Progenitor cell of endocrine pancreas (in vitro differentiated cells): ENCODE data around the gene GXYLT1. TPM values are rescaled to one million over a fixed set of nuclear protein-coding genes. Genes with fewer than 3 reads are reported as not detected.

ENCODE experiments used
- DNase-seq: peaks from one replicate; pipeline ENCODE4 v3.0.0; 2021; ENCODE audit warnings: low spot score; ENCODE audit not compliant: unreplicated experiment
- H3K27ac Mint-ChIP-seq: 2 replicates; pipeline ENCODE4 v1.8.0; 2021; ENCODE audit warnings: mild to moderate bottlenecking, moderate library complexity, mixed read lengths
- H3K27me3 Mint-ChIP-seq: 2 replicates; pipeline ENCODE4 v1.8.0; 2021; ENCODE audit warnings: mixed read lengths
- H3K36me3 Mint-ChIP-seq: 2 replicates; pipeline ENCODE4 v1.8.0; 2022; ENCODE audit warnings: mixed read lengths; ENCODE audit not compliant: insufficient read depth
- H3K4me1 Mint-ChIP-seq: 2 replicates; pipeline ENCODE4 v1.8.0; 2021; ENCODE audit warnings: low read depth, mixed read lengths
- H3K4me3 Mint-ChIP-seq: 2 replicates; pipeline ENCODE4 v1.8.0; 2021; ENCODE audit warnings: low read depth, mild to moderate bottlenecking, moderate library complexity, mixed read lengths
- H3K9me3 Mint-ChIP-seq: 2 replicates; pipeline ENCODE4 v1.8.0; 2021; ENCODE audit warnings: low read depth, mixed read lengths
- total RNA-seq: library from RNA; stranded (reverse); gene quantifications from 2 replicates; pipeline ENCODE4 v1.2.1, GENCODE V29; 2021
- TF ChIP-seq, protein P1 (sequence below): fragments of 200-600 bp; sonication (generic); IDR thresholded peaks from one replicate; pipeline ENCODE4 v1.5.0; 2021; ENCODE audit warnings: antibody characterized with exemption, mild to moderate bottlenecking; ENCODE audit not compliant: unreplicated experiment

Gene GXYLT1
- total RNA-seq, 1 donor from 2014 or later = 23.5 TPM

- Mint-ChIP-seq H3K4me1 (peaks cover 4% of the 10 kb centered on the region), H3K27ac (no peak overlapping the region), H3K9me3 (peaks cover 6% of the 10 kb centered on the region), H3K27me3 (no peaks in the 10 kb centered on the region), H3K36me3 (peaks cover 11% of the 10 kb centered on the region), H3K4me3 (no peak overlapping the region)
- TF ChIP-seq, protein P1, sequence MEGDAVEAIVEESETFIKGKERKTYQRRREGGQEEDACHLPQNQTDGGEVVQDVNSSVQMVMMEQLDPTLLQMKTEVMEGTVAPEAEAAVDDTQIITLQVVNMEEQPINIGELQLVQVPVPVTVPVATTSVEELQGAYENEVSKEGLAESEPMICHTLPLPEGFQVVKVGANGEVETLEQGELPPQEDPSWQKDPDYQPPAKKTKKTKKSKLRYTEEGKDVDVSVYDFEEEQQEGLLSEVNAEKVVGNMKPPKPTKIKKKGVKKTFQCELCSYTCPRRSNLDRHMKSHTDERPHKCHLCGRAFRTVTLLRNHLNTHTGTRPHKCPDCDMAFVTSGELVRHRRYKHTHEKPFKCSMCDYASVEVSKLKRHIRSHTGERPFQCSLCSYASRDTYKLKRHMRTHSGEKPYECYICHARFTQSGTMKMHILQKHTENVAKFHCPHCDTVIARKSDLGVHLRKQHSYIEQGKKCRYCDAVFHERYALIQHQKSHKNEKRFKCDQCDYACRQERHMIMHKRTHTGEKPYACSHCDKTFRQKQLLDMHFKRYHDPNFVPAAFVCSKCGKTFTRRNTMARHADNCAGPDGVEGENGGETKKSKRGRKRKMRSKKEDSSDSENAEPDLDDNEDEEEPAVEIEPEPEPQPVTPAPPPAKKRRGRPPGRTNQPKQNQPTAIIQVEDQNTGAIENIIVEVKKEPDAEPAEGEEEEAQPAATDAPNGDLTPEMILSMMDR = no peak
- DNase-seq = no peak
Observed at GRCh38 chr12:42163913-42164312, 19.2 kb upstream of the GXYLT1 start.

- TF ChIP-seq, protein P1 = no peak
- DNase-seq = no peak
- H3K9me3 Mint-ChIP-seq = peaks cover 6% of the 10 kb centered on the region
- H3K27me3 Mint-ChIP-seq = no peaks in the 10 kb centered on the region
- no peak overlapping the region for H3K27ac Mint-ChIP-seq
- peaks cover 4% of the 10 kb centered on the region for H3K4me1 Mint-ChIP-seq
- peaks cover 11% of the 10 kb centered on the region for H3K36me3 Mint-ChIP-seq
- H3K4me3 Mint-ChIP-seq = no peak overlapping the region
Observed at GRCh38 chr12:42162965-42163364, 18.3 kb upstream of the GXYLT1 start.

- no peak for DNase-seq
- Mint-ChIP-seq H3K9me3 (peaks cover 6% of the 10 kb centered on the region), H3K4me3 (no peak overlapping the region)
Observed at GRCh38 chr12:42162193-42162592, 17.5 kb upstream of the GXYLT1 start.

GRCh38 chr12:42161529-42161928 is 16.9 kb upstream of the GXYLT1 start:
- H3K27me3 Mint-ChIP-seq = no peaks in the 10 kb centered on the region
- no peak overlapping the region for H3K4me3 Mint-ChIP-seq
- no peak overlapping the region for H3K27ac Mint-ChIP-seq
- peaks cover 6% of the 10 kb centered on the region for H3K9me3 Mint-ChIP-seq
- TF ChIP-seq, protein P1 = no peak
- peaks cover 12% of the 10 kb centered on the region for H3K36me3 Mint-ChIP-seq
- peaks cover 5% of the 10 kb centered on the region for H3K4me1 Mint-ChIP-seq
- DNase-seq = no peak

More at GRCh38 chr12:42162193-42162592, 17.5 kb upstream of the GXYLT1 start:
- Mint-ChIP-seq H3K4me1 (peaks cover 4% of the 10 kb centered on the region), H3K27ac (no peak overlapping the region), H3K36me3 (peaks cover 11% of the 10 kb centered on the region), H3K27me3 (no peaks in the 10 kb centered on the region)
- TF ChIP-seq, protein P1 = no peak

GRCh38 chr12:42156232-42156631 is 11.6 kb upstream of the GXYLT1 start:
- H3K4me3 Mint-ChIP-seq = no peak overlapping the region
- H3K27me3 Mint-ChIP-seq = no peaks in the 10 kb centered on the region
- no peak overlapping the region for H3K27ac Mint-ChIP-seq
- peaks cover 3% of the 10 kb centered on the region for H3K4me1 Mint-ChIP-seq
- peaks cover 7% of the 10 kb centered on the region for H3K36me3 Mint-ChIP-seq
- TF ChIP-seq, protein P1 = no peak
- H3K9me3 Mint-ChIP-seq = no peaks in the 10 kb centered on the region
- DNase-seq = no peak
